Femur (tissue), 1 donor: ENCODE measurements around the gene TNRC6C.
A peak's percentile ranks its signal among the peaks of the same experiment; 100 is the strongest.
"Not testable (repeated sequence)": the region's sequence is repeated elsewhere in the genome, so short reads cannot be mapped to it uniquely, and the experiment has no call there.

Experiments used
- DNase-seq: peaks from one replicate; pipeline ENCODE4 v3.0.0-alpha.2; 2017

Gene TNRC6C

GRCh38 chr17:78128551-78129350, 170.2 kb downstream of the TNRC6C start, which contains the start of gene TMC6:
Gene TMC6 (minus strand): TSS chr17:78128755. CDS start chr17:78126832, 1,923 bp downstream.
- peak; percentile 67 for DNase-seq

- DNase-seq: peak; percentile 34
Observed at GRCh38 chr17:78129351-78130089, 171.0 kb downstream of the TNRC6C start.

DNA sequence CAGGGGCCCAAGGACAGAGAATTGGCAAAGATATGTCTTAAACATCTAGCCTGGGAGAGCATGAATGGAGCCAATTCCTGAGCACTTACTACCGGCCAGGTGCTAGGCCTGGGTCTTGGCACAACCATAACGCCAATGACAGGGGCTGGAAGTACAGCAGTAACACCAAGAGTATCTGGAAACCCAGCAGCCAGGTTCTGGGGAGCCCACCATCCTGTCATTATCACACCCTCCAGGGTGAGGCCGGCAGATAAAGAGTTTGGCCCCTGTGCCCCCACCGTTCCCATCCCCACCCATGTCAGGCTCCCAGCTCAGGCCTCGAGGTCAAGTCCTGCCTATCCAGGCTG, 171.6 kb downstream of the TNRC6C start:
- DNase-seq: peak; percentile 29

DNA sequence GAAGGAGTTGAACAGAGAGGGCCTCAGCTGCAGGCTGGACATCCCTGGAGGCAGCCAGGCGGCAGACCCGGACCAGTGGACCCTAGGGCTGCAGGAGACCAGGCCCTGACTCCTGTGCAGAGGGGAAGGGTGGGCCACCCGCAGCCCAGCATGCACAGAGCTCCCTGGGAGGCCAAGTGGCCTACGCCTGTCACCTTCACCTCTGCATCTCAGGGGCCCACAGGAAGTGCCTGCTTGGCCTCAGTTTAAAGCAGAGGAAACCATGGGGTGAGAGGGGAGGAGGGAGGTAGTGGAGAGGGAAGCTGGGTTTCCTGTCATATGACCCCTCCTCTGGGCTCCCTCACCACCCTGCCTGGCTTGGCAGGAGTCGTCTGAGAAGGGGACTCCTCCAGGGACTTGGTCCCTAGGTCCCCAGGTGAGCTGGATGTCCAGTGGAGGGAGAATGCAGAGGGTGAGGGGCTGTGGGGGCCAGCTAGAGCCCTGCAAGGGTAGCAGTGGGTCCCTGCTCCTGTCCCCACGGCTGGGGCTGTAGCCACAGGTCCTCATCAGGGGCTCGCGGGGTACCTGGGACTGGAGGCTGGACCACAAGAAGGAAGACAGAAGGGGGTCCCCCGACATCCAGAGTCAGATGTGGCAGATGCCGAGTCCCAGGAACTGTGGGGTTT, 172.1 kb downstream of the TNRC6C start, which contains the start of gene TMC8:
TSS of gene TMC8 (plus strand) at position 335 of the 665 bp plus-strand sequence. CDS start 818 bp downstream, outside the sequence.
- peak; percentile 55 for DNase-seq

DNA sequence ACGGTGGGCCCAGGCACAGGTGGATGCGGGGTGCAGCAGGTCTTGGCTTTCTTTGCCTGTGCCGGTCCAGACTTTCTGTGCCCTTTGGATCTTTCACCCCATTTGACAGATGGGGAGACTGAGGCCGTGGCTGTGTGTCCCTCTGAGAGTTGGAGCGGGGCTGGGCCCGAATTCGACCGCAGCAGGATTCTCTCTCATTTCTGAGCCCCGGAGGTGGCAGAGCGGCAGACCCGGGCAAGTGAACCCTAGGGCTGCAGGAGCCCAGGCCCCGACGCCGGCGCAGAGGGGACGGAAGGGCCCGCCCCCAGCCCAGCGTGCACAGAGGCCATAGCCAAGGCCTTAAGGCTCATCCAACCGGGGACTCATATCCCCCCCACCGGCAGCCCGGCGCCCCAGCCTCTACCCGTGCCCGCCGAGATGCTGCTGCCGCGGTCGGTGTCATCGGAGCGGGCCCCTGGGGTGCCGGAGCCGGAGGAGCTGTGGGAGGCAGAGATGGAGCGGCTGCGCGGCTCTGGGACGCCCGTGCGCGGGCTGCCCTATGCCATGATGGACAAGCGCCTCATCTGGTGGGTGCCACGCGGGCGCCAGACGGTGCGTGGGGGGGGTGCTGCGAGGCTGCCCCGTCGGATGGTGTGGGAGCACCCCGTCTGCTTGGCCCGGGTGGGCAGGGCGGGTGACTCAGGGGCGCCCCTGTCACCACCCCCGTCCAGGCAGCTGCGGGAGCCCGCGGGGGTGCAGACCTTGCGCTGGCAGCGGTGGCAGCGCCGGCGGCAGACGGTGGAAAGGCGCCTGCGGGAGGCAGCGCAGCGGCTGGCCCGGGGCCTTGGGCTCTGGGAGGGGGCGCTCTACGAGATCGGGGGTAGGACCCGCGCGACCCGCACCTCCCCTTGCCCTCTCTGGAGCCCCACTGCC, 172.9 kb downstream of the TNRC6C start:
- peak; percentile 44 for DNase-seq

GRCh38 chr17:78132084-78132676, 173.7 kb downstream of the TNRC6C start:
- no peak for DNase-seq

DNA sequence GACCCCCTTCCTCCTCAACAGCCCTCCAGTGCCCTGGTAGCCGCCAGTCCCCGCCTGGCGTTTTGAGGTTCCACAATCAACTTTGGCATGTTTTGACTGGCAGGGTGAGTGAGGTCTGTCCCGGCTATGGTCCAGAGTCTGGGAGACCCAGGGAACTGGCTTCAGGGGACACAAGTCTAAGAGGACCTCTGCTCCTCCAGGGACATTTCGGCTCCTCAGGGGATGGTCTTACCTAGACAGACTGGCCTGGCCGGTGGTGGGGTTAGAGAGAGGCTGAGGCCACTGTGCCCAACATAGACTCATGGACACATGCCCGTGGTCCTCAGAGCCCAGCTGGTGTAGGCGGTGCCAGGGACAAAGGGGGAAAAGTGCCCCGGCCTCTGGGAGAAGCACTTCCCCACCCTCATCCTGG, 174.3 kb downstream of the TNRC6C start:
- no peak for DNase-seq

DNA sequence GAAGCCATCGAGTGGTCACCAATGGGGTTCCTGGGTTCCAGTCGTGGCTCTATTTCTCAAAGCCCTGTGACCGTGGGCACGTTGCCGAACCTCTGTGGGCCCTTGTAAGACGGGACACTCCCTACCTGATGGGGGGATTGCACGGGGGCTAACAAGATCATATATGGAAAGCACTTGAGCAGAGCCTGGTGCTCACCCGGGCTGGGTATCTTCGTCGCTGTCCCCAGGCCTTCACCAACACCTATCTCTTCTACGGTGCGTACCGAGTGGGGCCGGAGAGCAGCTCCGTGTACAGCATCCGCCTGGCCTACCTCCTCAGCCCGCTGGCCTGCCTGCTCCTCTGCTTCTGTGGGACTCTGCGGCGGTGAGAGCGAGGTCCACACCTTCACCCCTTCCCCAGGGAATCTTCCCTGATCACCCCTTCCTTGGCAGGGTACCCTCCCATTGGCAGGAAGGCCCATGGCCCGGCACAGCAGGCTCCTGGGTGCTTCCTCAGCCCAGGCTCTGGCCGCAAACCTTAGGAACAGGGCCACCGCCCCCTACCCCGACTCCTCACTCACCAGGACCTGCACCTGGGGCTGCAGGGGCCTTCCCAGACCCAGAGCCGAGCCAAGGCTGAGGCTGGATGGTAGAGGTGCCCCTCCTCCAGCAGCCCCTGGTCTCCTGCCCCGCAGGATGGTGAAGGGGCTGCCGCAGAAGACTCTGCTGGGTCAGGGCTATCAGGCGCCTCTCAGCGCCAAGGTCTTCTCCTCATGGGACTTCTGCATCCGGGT, 174.9 kb downstream of the TNRC6C start:
- DNase-seq: no peak

GRCh38 chr17:78133971-78134898, 175.7 kb downstream of the TNRC6C start:
- no peak for DNase-seq

- no peak for DNase-seq
Observed at GRCh38 chr17:78134899-78135385, 176.4 kb downstream of the TNRC6C start.

DNA sequence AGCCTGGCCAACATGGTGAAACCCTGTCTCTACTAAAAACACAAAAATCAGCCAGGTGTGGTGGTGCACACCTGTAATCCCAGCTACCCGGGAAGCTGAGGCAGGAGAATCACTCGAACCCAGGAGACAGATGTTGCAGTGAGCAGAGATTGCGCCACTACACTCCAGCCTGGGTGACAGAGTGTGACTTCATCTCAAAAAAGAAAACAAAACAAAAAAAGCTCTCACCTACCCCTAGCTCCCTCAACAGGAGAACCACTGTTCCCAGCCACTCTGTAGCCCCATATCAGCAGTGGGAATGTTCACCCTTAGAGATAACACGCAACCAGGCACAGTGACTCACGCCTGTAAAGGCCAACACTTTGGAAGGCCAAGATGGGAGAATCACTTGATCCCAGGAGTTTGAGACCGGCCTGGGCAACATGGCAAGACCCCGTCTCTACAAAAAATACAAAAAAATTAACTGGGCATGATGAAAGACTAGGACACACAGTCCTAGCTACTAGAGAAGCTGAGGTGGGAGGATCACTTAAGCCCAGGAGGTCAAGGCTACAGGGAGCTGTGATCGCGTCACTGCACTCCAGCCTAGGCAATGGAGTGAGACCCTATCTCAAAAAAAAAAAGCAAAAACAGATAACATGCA, 177.5 kb downstream of the TNRC6C start:
- no peak for DNase-seq

DNA sequence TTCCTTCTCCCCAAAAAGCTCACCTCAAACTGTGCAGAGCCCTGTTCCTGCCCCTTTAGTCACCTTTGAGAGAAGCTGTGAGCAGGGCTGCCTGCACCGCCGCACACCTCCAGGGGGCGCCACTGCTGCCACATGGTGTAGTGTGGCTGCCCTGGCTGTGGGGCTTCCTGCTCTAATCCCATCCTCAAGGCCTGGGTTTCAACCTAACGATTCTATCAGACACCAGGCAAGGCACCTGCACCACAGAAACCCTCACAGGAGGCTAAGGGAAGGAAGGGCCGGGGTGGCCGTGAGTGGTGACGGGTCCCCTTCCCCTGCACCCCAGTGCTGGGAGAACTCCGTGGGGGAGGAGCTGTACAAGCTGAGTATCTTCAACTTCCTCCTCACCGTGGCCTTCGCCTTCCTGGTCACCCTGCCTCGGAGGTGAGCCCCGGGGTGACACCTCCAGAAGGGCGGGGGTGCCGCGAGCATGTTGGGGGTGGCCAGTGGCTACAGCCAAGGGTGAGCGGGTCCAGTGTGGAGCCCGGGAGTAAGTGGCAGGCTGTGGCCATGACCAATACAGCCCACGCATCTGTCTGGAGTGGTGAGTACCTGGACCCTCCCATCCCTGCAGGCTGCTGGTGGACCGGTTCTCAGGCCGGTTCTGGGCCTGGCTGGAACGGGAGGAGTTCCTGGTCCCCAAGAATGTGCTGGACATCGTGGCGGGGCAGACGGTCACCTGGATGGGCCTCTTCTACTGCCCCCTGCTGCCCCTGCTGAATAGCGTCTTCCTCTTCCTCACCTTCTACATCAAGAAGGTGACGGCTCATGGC, 179.1 kb downstream of the TNRC6C start:
- no peak for DNase-seq

DNA sequence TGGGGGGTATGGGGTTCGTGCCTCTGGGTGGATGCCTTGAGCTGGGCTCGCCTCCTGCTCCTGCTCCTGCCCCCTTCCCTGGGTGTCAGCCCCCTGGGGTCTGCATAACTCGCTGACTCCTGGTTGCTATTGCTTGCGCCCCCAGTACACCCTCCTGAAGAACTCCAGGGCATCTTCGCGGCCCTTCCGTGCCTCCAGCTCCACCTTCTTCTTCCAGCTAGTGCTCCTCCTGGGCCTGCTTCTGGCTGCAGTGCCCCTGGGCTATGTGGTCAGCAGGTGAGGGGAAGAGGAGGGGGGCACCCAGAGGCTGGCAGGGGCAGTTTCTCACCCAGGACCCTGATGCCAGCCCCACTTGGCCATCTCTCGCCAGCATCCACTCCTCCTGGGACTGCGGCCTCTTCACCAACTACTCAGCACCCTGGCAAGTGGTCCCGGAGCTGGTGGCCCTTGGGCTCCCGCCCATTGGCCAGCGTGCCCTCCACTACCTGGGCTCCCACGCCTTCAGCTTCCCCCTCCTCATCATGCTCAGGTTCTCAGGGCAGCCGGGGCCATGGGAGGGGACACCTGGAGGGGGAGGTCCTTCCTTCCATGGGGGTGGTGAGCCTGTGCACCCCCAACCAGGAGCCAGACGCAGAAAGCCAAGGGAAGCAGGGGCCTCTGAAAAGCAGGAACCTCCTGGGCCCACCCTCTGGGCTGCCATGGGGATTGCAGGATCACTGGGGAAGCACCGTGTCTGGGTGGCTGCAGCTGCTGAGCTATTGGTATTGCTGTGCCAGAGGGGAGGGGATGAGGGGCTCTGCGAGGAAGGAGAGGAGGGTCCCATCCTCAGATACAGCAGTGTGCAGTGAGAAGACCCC, 179.9 kb downstream of the TNRC6C start:
- no peak for DNase-seq

DNA sequence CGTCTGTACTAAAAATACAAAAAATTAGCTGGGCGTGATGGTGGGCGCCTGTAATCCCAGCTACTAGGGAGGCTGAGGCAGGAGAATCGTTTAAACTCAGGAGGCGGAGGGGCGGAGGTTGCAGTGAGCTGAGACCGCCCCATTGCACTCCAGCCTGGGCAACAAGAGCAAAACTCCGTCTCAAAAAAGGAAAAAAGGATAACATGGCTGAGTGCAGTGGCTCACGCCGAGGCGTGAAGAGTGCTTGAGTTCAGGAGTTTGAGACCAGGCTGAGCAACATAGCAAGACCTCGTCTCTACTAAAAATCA, 181.3 kb downstream of the TNRC6C start:
- not testable (repeated sequence) for DNase-seq

GRCh38 chr17:78140169-78141051, 181.9 kb downstream of the TNRC6C start:
- DNase-seq: peak; percentile 92

GRCh38 chr17:78141437-78142118, 183.1 kb downstream of the TNRC6C start:
- no peak for DNase-seq
